Panc1 (cell line): ENCODE results near the gene PPL.

Source experiments
- CTCF ChIP-seq: fragments of 450-650 bp; IDR thresholded peaks from 2 replicates; pipeline ENCODE4 v1.5.1; 2017; ENCODE audit warnings: mild to moderate bottlenecking
- POLR2AphosphoS5 ChIP-seq: IDR thresholded peaks from 2 replicates; pipeline ENCODE4 v1.6.1; 2012; ENCODE audit warnings: mild to moderate bottlenecking, low read depth, low read length, moderate library complexity
- REST ChIP-seq, 2 experiments: IDR thresholded peaks; 2 replicates each; pipeline ENCODE4 v1.6.1; 2011 to 2012; ENCODE audit warnings: low read depth in 2 of 2, control low read depth in 1 of 2, low read length in 1 of 2, mild to moderate bottlenecking in 1 of 2, moderate library complexity in 1 of 2; ENCODE audit not compliant: insufficient read depth in 1 of 2
- SIN3A ChIP-seq: IDR thresholded peaks from 2 replicates; pipeline ENCODE4 v1.6.1; 2012; ENCODE audit warnings: low read depth, mild to moderate bottlenecking, low read length, moderate library complexity, borderline replicate concordance; ENCODE audit not compliant: insufficient read depth

- TF ChIP-seq CTCF (no peak), SIN3A (no peak), REST (IDR thresholded peaks at IDR 0.05; ENCODE audit: insufficient read depth in 1 of 2, low read depth in 2 of 2, low read length in 1 of 2) (no peak), POLR2AphosphoS5 (no peak)
These were observed 32.6 kb downstream of the PPL start for GRCh38 chr16:4904108-4904941.
